ENCODE results near the gene UBE2H. TPM values are rescaled to one million over a fixed set of nuclear protein-coding genes. Genes with fewer than 3 reads are reported as not detected.
"Not testable (repeated sequence)": the region's sequence is repeated elsewhere in the genome, so short reads cannot be mapped to it uniquely, and the experiment has no call there.

The UBE2H gene
- total and polyA plus RNA-seq, 7 experiments from 2014 or later = 32.0 to 69.2 (median 49.1) TPM

DNA sequence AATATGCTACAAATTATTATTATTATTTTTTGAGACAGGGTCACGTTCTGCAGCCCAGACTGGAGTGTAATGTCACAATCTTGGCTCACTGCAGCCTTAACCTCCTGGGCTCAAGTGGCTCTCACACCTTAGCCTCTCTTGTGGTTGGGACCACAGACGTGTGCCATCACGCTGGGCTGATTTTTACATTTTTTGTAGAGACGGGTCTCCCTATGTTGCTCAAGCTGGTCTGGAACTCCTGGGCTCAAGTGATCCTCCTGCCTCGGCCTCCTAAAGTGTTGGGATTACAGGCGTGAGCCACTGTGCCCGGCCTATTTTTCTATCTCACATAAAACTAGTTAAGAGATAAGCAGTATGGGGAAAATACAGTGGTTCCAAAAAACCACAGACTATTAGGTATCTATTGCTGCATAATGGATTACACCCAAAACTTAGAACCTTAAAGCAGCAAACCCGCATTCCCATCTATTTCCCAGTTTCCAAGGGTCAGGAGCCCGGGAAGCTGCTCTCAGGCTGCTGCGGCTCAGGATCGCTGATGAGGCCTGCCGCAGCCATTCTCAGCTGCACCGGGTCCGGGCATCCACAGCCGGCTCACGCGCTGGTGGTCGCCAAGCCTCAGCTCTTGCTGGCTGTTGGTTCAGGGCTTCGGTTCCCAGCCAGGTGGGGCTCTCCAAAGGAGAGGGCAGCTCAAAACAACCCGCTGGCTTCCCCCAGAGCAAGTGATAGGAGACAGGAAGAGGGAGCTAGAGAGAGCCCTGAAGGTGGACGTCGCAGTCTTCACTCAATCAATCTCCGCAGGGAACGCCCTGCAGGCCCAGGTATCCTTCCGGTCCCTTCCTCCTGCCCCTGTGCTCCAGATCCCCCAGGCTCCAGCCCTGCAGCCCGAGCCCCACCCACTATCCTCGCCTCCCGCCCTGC lies 128.2 kb downstream of the UBE2H start:
- ChIA-PET CTCF (interaction anchor here (0.6 to 1.7 kb wide), 9 partner anchors 10 to 739 kb away, joined by 3 to 5 read pairs (median 4); no protein-coding TSS in a partner anchor), POLR2A (interaction anchor here (0.9 kb wide), 1 partner anchor 7 kb away, joined by 3 read pairs; no protein-coding TSS in a partner anchor)
- H3K36me3 ChIP-seq (ENCODE audit: control insufficient read depth in 2 of 3, insufficient read depth in 3 of 3, low read length in 3 of 3) = no peaks in the 10 kb centered on the region
- ATAC-seq (no peak), DNase-seq (peak in 5 of 9 donors; percentile 14 to 20 (median 18))
- Mint-ChIP-seq H3K36me3 (peaks cover 0 to 10% (median 0%) of the 10 kb centered on the region in 5 donors), H3K4me1 (peaks cover 5 to 16% (median 9%) of the 10 kb centered on the region in 7 donors), H3K27ac (peak overlapping the region in 7 of 9 donors; percentile 21 to 85 (median 67)), H3K27me3 (peaks cover 0 to 8% (median 0%) of the 10 kb centered on the region in 5 donors), H3K9me3 (no peaks in the 10 kb centered on the region), H3K4me3 (peak overlapping the region; percentile 80 to 97 (median 88))
- no peaks in the 10 kb centered on the region for H3K4me1 ChIP-seq (ENCODE audit: control insufficient read depth in 2 of 2, insufficient read depth in 2 of 2, low read length in 2 of 2)
- no peaks in the 10 kb centered on the region for H3K27me3 ChIP-seq (ENCODE audit: control insufficient read depth in 2 of 2, insufficient read depth in 2 of 2, low read length in 2 of 2)
- no peaks in the 10 kb centered on the region for H3K9me3 ChIP-seq (ENCODE audit: control insufficient read depth in 2 of 3, low read length in 3 of 3)
- no peak overlapping the region for H3K27ac ChIP-seq (ENCODE audit: low read depth, low read length)
- intact Hi-C loops (cut with micrococcal nuclease) = loop anchor here (1.0 to 10.0 kb wide), 14 partner anchors 44 to 1010 kb away; partner anchors contain the start of genes AHCYL2 (in 1 of the 2), NRF1 (in 1 of the 2), SMKR1 (in 1 of the 2) and UBE2H (in 1 of the 2)
- peak overlapping the region; percentile 74 for H3K4me3 ChIP-seq (ENCODE audit: low read length)

DNA sequence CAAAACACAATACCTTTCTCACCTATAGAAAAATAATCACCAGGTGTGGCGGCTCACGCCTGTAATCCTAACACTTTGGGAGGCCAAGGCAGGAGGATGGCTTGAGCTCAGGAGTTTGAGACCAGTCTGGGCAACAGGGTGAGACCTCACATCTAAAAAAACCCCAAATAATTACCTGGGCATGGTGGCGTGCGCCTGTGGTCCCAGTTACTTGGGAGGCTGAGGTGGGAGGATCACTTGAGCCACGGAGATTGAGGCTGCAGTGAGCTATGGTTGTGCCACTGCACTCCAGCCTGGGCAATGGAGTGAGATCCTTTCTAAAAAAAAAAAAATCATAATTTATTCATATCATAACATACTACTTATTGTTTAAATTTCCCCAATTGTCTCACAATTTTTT lies 129.6 kb downstream of the UBE2H start:
- H3K27me3 Mint-ChIP-seq; H3K9me3 Mint-ChIP-seq; H3K9me3 ChIP-seq (ENCODE audit: control insufficient read depth in 2 of 3, low read length in 3 of 3); H3K27me3 ChIP-seq (ENCODE audit: control insufficient read depth in 2 of 2, insufficient read depth in 2 of 2, low read length in 2 of 2); ATAC-seq; H3K4me1 ChIP-seq (ENCODE audit: control insufficient read depth in 2 of 2, insufficient read depth in 2 of 2, low read length in 2 of 2); H3K4me3 ChIP-seq (ENCODE audit: low read length); H3K36me3 ChIP-seq (ENCODE audit: control insufficient read depth in 2 of 3, insufficient read depth in 3 of 3, low read length in 3 of 3); H3K27ac Mint-ChIP-seq; H3K27ac ChIP-seq (ENCODE audit: low read depth, low read length); CTCF ChIA-PET; DNase-seq: not testable (repeated sequence)
- Mint-ChIP-seq H3K4me1 (peaks cover 5 to 13% (median 9%) of the 10 kb centered on the region in 7 donors), H3K4me3 (peak overlapping the region in 1 of 10 donors; percentile 9), H3K36me3 (peaks cover 0 to 10% (median 0%) of the 10 kb centered on the region in 5 donors)
- POLR2A ChIA-PET = interaction anchor here (0.6 to 0.7 kb wide), 2 partner anchors 64 to 97 kb away, joined by 3 to 5 read pairs; no protein-coding TSS in a partner anchor
- intact Hi-C loops (cut with micrococcal nuclease) = loop anchor here (10.0 kb wide), 4 partner anchors 98 to 1012 kb away; partner anchors contain the start of genes AHCYL2 (in 1 of the 2) and SMKR1 (in 1 of the 2)

DNA sequence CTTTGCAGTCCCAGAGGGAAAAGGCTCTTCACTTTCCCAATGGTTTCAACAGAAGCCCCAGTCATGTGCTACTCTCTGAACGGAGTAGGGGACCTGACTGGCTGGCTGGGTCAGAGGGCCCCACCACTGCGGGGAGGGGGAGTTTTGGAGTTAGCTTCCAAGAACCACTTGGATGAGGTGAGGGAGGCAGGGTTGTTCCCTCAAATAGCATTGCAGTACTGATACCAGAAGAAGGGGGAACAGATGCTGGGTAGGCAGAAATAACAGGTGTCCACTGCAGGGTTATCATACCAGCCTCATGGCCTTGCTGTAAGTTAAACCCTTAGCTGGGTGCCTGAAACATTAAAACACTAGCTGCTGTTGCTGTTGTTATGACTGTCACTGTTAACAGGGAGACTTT lies 131.3 kb downstream of the UBE2H start:
- ChIA-PET CTCF (interaction anchor here (0.5 to 0.7 kb wide), 2 partner anchors 21 to 190 kb away, joined by 4 to 5 read pairs; no protein-coding TSS in a partner anchor), POLR2A (no interaction called here)
- intact Hi-C loops (cut with micrococcal nuclease) = loop anchor here (10.0 kb wide), 4 partner anchors 97 to 1013 kb away; partner anchors contain the start of genes AHCYL2 (in 1 of the 2) and SMKR1 (in 1 of the 2)
- Mint-ChIP-seq H3K4me1 (peaks cover 5 to 13% (median 9%) of the 10 kb centered on the region in 7 donors), H3K36me3 (peaks cover 3 to 17% (median 11%) of the 10 kb centered on the region in 5 donors), H3K27ac (no peak overlapping the region), H3K27me3 (peaks cover 0 to 20% (median 0%) of the 10 kb centered on the region in 5 donors), H3K9me3 (peaks cover 4 to 21% (median 10%) of the 10 kb centered on the region in 11 donors), H3K4me3 (no peak overlapping the region)
- H3K27ac ChIP-seq (ENCODE audit: low read depth, low read length) = no peak overlapping the region
- no peaks in the 10 kb centered on the region for H3K4me1 ChIP-seq (ENCODE audit: control insufficient read depth in 2 of 2, insufficient read depth in 2 of 2, low read length in 2 of 2)
- H3K27me3 ChIP-seq (ENCODE audit: control insufficient read depth in 2 of 2, insufficient read depth in 2 of 2, low read length in 2 of 2) = no peaks in the 10 kb centered on the region
- no peaks in the 10 kb centered on the region for H3K36me3 ChIP-seq (ENCODE audit: control insufficient read depth in 2 of 3, insufficient read depth in 3 of 3, low read length in 3 of 3)
- ATAC-seq (no peak), DNase-seq (no peak)
- H3K9me3 ChIP-seq (ENCODE audit: control insufficient read depth in 2 of 3, low read length in 3 of 3) = peaks cover 0 to 4% (median 0%) of the 10 kb centered on the region in 3 experiments
- H3K4me3 ChIP-seq (ENCODE audit: low read length) = no peak overlapping the region

DNA sequence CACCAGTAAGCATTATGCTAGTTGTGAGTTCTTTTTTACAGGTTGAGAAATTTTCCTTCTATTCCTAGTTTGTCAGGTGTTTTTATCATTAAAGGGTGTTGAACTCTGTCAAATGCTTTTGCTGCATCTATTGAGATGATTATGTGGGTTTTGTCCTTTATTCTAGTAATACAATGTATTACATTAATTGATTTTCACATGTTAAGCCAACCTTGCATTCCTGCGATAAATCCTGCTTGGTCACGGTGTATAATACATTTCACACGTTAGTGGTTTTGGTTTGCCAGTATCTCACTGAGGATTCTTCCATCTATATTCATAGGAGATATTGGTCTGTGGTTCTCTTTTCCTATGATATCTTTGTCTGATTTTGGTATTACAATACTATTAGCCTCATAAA lies 136.0 kb downstream of the UBE2H start:
- Mint-ChIP-seq H3K9me3 (peaks cover 4 to 25% (median 10%) of the 10 kb centered on the region in 11 donors), H3K4me3 (no peak overlapping the region), H3K27ac (no peak overlapping the region), H3K36me3 (peaks cover 3 to 20% (median 11%) of the 10 kb centered on the region in 5 donors), H3K27me3 (peaks cover 0 to 34% (median 5%) of the 10 kb centered on the region in 5 donors), H3K4me1 (no peaks in the 10 kb centered on the region)
- Histone ChIP-seq H3K36me3 (ENCODE audit: control insufficient read depth in 2 of 3, insufficient read depth in 3 of 3, low read length in 3 of 3) (no peaks in the 10 kb centered on the region), H3K27me3 (ENCODE audit: control insufficient read depth in 2 of 2, insufficient read depth in 2 of 2, low read length in 2 of 2) (no peaks in the 10 kb centered on the region), H3K4me1 (ENCODE audit: control insufficient read depth in 2 of 2, insufficient read depth in 2 of 2, low read length in 2 of 2) (no peaks in the 10 kb centered on the region), H3K27ac (ENCODE audit: low read depth, low read length) (no peak overlapping the region), H3K4me3 (ENCODE audit: low read length) (no peak overlapping the region), H3K9me3 (ENCODE audit: control insufficient read depth in 2 of 3, low read length in 3 of 3) (peaks cover 0 to 4% (median 0%) of the 10 kb centered on the region in 3 experiments)
- DNase-seq = no peak
- POLR2A ChIA-PET = no interaction called here
- intact Hi-C loops (cut with micrococcal nuclease) = no loop called here
- no peak for ATAC-seq
- CTCF ChIA-PET = interaction anchor here (0.8 kb wide), 1 partner anchor 12 kb away, joined by 4 read pairs; no protein-coding TSS in a partner anchor

DNA sequence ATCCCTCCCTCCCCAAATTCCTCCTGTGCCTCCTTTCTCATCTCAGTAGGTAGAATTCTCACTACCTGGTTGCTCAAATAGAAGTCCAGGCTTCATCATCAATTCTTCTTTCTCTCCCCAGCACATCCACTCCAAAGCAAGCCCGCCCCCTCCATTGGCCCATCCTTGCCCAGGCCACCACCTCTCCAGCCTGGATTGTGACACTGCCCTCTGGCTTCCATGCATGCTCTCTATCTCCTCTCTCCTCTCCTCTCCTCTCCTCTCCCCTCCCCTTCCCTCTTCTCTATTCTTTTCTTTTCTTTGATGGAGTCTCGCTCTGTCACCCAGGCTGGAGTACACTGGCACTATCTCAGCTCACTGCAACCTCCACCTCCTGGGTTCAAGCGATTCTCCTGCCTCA lies 144.9 kb downstream of the UBE2H start:
- intact Hi-C loops (cut with micrococcal nuclease) = no loop called here
- H3K27me3 Mint-ChIP-seq = peaks cover 0 to 14% (median 5%) of the 10 kb centered on the region in 5 donors
- no peak for ATAC-seq

DNA sequence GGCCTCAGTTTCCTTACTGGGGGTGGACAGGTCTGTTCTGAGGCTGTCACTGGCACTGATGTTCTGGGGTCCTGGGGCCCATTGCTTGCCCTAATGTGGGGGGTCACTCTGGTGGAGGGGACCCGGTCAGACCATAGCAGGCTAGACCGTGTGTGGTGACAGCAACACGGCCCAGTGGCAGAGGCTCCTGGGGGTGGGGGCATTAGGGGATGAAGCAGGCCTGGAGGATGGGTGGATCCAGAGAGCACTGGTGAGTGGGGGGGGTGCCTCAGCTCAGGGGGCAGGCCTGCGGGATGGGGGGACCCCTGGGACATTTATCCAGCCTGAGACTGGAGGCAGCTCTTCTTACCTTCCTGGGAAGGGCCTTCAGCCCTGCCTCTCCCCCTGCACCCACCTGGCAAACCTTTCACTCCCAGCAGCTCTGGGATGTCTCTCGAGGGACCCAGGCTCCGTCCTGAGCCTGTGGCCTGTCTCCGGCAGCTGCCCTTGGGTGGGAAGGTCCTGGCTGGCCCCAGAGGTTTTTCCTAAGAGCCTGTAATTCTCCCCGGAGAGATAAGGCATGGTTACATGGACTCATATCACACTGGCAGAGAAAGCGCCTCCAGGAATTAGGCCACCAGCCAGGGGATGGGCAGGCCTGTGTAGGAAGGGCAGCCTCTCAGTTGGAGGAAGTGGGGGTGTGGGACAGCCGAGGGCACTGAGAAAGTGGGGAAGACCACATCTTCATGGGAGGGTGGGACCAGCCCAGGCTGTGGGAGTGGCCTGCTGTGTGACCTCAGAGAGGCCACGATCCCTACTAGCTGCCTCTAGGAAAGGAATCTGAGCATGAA lies 147.7 kb downstream of the UBE2H start:
- POLR2A ChIA-PET = no interaction called here
- Histone ChIP-seq H3K4me3 (ENCODE audit: low read length) (no peak overlapping the region), H3K27ac (ENCODE audit: low read depth, low read length) (no peak overlapping the region), H3K27me3 (ENCODE audit: control insufficient read depth in 2 of 2, insufficient read depth in 2 of 2, low read length in 2 of 2) (no peaks in the 10 kb centered on the region), H3K36me3 (ENCODE audit: control insufficient read depth in 2 of 3, insufficient read depth in 3 of 3, low read length in 3 of 3) (no peaks in the 10 kb centered on the region), H3K4me1 (ENCODE audit: control insufficient read depth in 2 of 2, insufficient read depth in 2 of 2, low read length in 2 of 2) (no peaks in the 10 kb centered on the region), H3K9me3 (ENCODE audit: control insufficient read depth in 2 of 3, low read length in 3 of 3) (no peaks in the 10 kb centered on the region)
- ATAC-seq (no peak), DNase-seq (no peak)
- intact Hi-C loops (cut with micrococcal nuclease) = no loop called here
- Mint-ChIP-seq H3K9me3 (peaks cover 0 to 3% (median 0%) of the 10 kb centered on the region in 11 donors), H3K27ac (no peak overlapping the region), H3K4me3 (no peak overlapping the region), H3K36me3 (no peaks in the 10 kb centered on the region), H3K27me3 (peaks cover 0 to 3% (median 0%) of the 10 kb centered on the region in 5 donors), H3K4me1 (no peaks in the 10 kb centered on the region)
- CTCF ChIA-PET = no interaction called here

More for the DNA sequence above, 144.9 kb downstream of the UBE2H start:
- Histone ChIP-seq H3K9me3 (ENCODE audit: control insufficient read depth in 2 of 3, low read length in 3 of 3) (no peaks in the 10 kb centered on the region), H3K27ac (ENCODE audit: low read depth, low read length) (no peak overlapping the region), H3K36me3 (ENCODE audit: control insufficient read depth in 2 of 3, insufficient read depth in 3 of 3, low read length in 3 of 3) (no peaks in the 10 kb centered on the region), H3K27me3 (ENCODE audit: control insufficient read depth in 2 of 2, insufficient read depth in 2 of 2, low read length in 2 of 2) (no peaks in the 10 kb centered on the region), H3K4me1 (ENCODE audit: control insufficient read depth in 2 of 2, insufficient read depth in 2 of 2, low read length in 2 of 2) (no peaks in the 10 kb centered on the region), H3K4me3 (ENCODE audit: low read length) (no peak overlapping the region)
- Mint-ChIP-seq H3K4me3 (no peak overlapping the region), H3K9me3 (peaks cover 0 to 3% (median 0%) of the 10 kb centered on the region in 11 donors), H3K4me1 (no peaks in the 10 kb centered on the region), H3K27ac (peak overlapping the region in 1 of 9 donors; percentile 41), H3K36me3 (peaks cover 0 to 4% (median 0%) of the 10 kb centered on the region in 5 donors)
- POLR2A ChIA-PET = no interaction called here
- no peak for DNase-seq
- CTCF ChIA-PET = no interaction called here
